Measurements from ENCODE around the gene COL2A1. TPM values are rescaled to one million over a fixed set of nuclear protein-coding genes. Genes with fewer than 3 reads are reported as not detected.

Gene COL2A1
- total RNA-seq, 1 experiment from 2014 or later: 10.8 TPM

DNA sequence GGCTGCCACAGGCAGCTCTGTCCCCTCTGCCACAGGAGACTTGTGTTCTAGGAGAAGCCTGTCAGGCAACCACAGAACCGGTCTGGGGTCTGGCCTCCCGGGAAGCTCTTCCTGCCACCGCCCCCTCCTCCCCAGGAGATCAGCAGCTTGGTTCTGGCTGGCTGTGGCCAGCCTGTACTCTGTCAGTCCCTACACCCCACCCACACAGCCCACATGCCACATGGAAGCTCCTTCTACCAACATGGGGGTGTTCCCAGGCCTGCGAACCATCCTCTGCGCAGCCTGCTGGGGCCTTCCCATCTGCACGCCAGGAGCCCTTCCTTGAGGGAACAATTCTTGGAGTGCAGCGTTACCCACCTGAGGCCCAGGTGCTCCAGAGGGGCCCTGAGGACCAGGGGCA is 24.1 kb downstream of the COL2A1 start:
- peaks cover 4 to 6% of the 10 kb centered on the region in 2 experiments; a peak in 2 of 4 replicates for H3K4me1 Mint-ChIP-seq
- Histone ChIP-seq H3K79me1 (ENCODE audit: insufficient read depth, low read depth, low read length, poor library complexity, severe bottlenecking) (no peaks in the 10 kb centered on the region), H4K5ac (ENCODE audit: insufficient read length, low read depth, low read length) (no peak overlapping the region), H3K14ac (ENCODE audit: insufficient read depth, low read length) (no peak overlapping the region; the same call in 1 of the 2 replicates), H3K18ac (ENCODE audit: insufficient read length, low read depth, low read length) (no peak overlapping the region), H4K20me1 (ENCODE audit: control insufficient read depth, insufficient read depth, insufficient read length) (no peaks in the 10 kb centered on the region), H3T11ph (ENCODE audit: low read length) (no peak overlapping the region), H2BK20ac (ENCODE audit: low read depth, low read length, poor library complexity, severe bottlenecking) (no peak overlapping the region), H2AFZ (ENCODE audit: low read length) (no peak overlapping the region), H4K8ac (replicated peaks; ENCODE audit: insufficient read length, low read depth, low read length) (no peak overlapping the region), H2BK12ac (ENCODE audit: insufficient read length, low read depth, low read length) (no peak overlapping the region), H3K79me2 (ENCODE audit: insufficient read depth, low read length) (no peaks in the 10 kb centered on the region), H3K4ac (ENCODE audit: low read depth, low read length) (no peak overlapping the region), H2BK120ac (ENCODE audit: low read depth, low read length, poor library complexity, severe bottlenecking) (no peak overlapping the region), H4K91ac (ENCODE audit: insufficient read length, low read depth, low read length) (no peak overlapping the region), H3K23ac (ENCODE audit: insufficient read length, low read depth, low read length) (no peak overlapping the region), H3K27ac (ENCODE audit: insufficient read length, low read depth, low read length) (no peak overlapping the region), H3K23me2 (ENCODE audit: insufficient read length, low read depth, low read length, poor library complexity, severe bottlenecking) (no peaks in the 10 kb centered on the region), H3K27me3 (ENCODE audit: insufficient read depth, low read length) (no peaks in the 10 kb centered on the region), H3K4me1 (ENCODE audit: insufficient read depth, low read length) (no peaks in the 10 kb centered on the region), H2BK15ac (ENCODE audit: low read depth, low read length) (no peak overlapping the region), H2AK5ac (ENCODE audit: insufficient read length, low read length) (no peak overlapping the region), H3K4me2 (ENCODE audit: insufficient read depth, insufficient read length, low read length) (no peak overlapping the region), H2BK5ac (ENCODE audit: insufficient read length, low read length) (no peak overlapping the region), H3K9ac (ENCODE audit: extremely low read depth, insufficient read length, low read length) (no peak overlapping the region), H3K9me3 (ENCODE audit: control insufficient read depth, low read depth, low read length) (no peaks in the 10 kb centered on the region), H3K56ac (ENCODE audit: insufficient read length, low read depth, low read length) (no peak overlapping the region)
- H3K9me3 Mint-ChIP-seq: peaks cover 0 to 3% of the 10 kb centered on the region in 2 experiments; a peak in 1 of 5 replicates
- DNase-seq: no peak
- no peak overlapping the region for H3K27ac Mint-ChIP-seq
- peaks cover 0 to 1% (median 0%) of the 10 kb centered on the region in 3 experiments; a peak in 1 of 7 replicates for H3K36me3 Mint-ChIP-seq (ENCODE audit: insufficient read depth in 1 of 3, low read depth in 3 of 3)
- no peak overlapping the region for H3K4me3 Mint-ChIP-seq
- no CpG with 5 or more reads among the region's 7 CpGs for WGBS (ENCODE audit: extremely low coverage, insufficient read length, low lambda C conversion rate)
- H3K27me3 Mint-ChIP-seq (ENCODE audit: low read depth): peaks cover 72% of the 10 kb centered on the region
- TF ChIP-seq, protein P1, sequence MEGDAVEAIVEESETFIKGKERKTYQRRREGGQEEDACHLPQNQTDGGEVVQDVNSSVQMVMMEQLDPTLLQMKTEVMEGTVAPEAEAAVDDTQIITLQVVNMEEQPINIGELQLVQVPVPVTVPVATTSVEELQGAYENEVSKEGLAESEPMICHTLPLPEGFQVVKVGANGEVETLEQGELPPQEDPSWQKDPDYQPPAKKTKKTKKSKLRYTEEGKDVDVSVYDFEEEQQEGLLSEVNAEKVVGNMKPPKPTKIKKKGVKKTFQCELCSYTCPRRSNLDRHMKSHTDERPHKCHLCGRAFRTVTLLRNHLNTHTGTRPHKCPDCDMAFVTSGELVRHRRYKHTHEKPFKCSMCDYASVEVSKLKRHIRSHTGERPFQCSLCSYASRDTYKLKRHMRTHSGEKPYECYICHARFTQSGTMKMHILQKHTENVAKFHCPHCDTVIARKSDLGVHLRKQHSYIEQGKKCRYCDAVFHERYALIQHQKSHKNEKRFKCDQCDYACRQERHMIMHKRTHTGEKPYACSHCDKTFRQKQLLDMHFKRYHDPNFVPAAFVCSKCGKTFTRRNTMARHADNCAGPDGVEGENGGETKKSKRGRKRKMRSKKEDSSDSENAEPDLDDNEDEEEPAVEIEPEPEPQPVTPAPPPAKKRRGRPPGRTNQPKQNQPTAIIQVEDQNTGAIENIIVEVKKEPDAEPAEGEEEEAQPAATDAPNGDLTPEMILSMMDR (conservative IDR thresholded peaks at IDR 0.05): no peak

All from H9 (cell line).